ENCODE data around the gene MPP3.

The MPP3 gene

GRCh38 chr17:43878260-43879175 is 45.6 kb upstream of the MPP3 start (continued):
- TF ChIP-seq ZNF394 (tag by site-specific recombination; IDR thresholded peaks at IDR 0.05; ENCODE audit: borderline replicate concordance) (peak; percentile 69; the same call in 1 of the 2 replicates), ZNF768 (tag by site-specific recombination; IDR thresholded peaks at IDR 0.05) (no peak), SP2 (tag by site-specific recombination; IDR thresholded peaks at IDR 0.05) (peak; percentile 24; the same call in 1 of the 2 replicates), ZNF585B (tag by site-specific recombination; IDR thresholded peaks at IDR 0.05) (no peak), KLF7 (tag by site-specific recombination; IDR thresholded peaks at IDR 0.05; ENCODE audit: borderline replicate concordance) (no peak), ZNF324 (tag by site-specific recombination; IDR thresholded peaks at IDR 0.05) (no peak), ZNF175 (tag by site-specific recombination; IDR thresholded peaks at IDR 0.05) (no peak), ZNF596 (tag by site-specific recombination; IDR thresholded peaks at IDR 0.05) (no peak), ZNF24 (tag by site-specific recombination; IDR thresholded peaks at IDR 0.05) (no peak), PRDM1 (tag by site-specific recombination; IDR thresholded peaks at IDR 0.05) (peak; percentile 90), ZNF664 (tag by site-specific recombination; IDR thresholded peaks at IDR 0.05) (no peak), ZNF692 (tag by site-specific recombination; IDR thresholded peaks at IDR 0.05) (peak; percentile 92), ZFP41 (tag by site-specific recombination; IDR thresholded peaks at IDR 0.05; ENCODE audit: borderline replicate concordance) (no peak), ZNF529 (tag by site-specific recombination; IDR thresholded peaks at IDR 0.05; ENCODE audit: insufficient replicate concordance) (no peak), ZNF416 (tag by site-specific recombination; IDR thresholded peaks at IDR 0.05) (no peak), ZNF658 (tag by site-specific recombination; IDR thresholded peaks at IDR 0.05) (no peak), ZNF174 (tag by site-specific recombination; IDR thresholded peaks at IDR 0.05) (no peak), ZNF112 (tag by site-specific recombination; IDR thresholded peaks at IDR 0.05) (no peak), ZBTB17 (tag by site-specific recombination; IDR thresholded peaks at IDR 0.05) (peak; percentile 95), ZNF707 (tag by site-specific recombination; IDR thresholded peaks at IDR 0.05) (no peak), ZNF155 (tag by site-specific recombination; IDR thresholded peaks at IDR 0.05) (no peak), MZF1 (tag by site-specific recombination; IDR thresholded peaks at IDR 0.05; ENCODE audit: borderline replicate concordance) (no peak), FEZF1 (tag by site-specific recombination; IDR thresholded peaks at IDR 0.05) (no peak), YY2 (tag by site-specific recombination; IDR thresholded peaks at IDR 0.05) (no peak), OSR2 (tag by site-specific recombination; IDR thresholded peaks at IDR 0.05) (no peak), ZNF777 (tag by site-specific recombination; IDR thresholded peaks at IDR 0.05; ENCODE audit: borderline replicate concordance) (no peak), ZNF433 (tag by site-specific recombination; IDR thresholded peaks at IDR 0.05; ENCODE audit: low read depth) (no peak), ZBTB6 (tag by site-specific recombination; IDR thresholded peaks at IDR 0.05) (no peak)
- TF ChIP-seq, protein P1, sequence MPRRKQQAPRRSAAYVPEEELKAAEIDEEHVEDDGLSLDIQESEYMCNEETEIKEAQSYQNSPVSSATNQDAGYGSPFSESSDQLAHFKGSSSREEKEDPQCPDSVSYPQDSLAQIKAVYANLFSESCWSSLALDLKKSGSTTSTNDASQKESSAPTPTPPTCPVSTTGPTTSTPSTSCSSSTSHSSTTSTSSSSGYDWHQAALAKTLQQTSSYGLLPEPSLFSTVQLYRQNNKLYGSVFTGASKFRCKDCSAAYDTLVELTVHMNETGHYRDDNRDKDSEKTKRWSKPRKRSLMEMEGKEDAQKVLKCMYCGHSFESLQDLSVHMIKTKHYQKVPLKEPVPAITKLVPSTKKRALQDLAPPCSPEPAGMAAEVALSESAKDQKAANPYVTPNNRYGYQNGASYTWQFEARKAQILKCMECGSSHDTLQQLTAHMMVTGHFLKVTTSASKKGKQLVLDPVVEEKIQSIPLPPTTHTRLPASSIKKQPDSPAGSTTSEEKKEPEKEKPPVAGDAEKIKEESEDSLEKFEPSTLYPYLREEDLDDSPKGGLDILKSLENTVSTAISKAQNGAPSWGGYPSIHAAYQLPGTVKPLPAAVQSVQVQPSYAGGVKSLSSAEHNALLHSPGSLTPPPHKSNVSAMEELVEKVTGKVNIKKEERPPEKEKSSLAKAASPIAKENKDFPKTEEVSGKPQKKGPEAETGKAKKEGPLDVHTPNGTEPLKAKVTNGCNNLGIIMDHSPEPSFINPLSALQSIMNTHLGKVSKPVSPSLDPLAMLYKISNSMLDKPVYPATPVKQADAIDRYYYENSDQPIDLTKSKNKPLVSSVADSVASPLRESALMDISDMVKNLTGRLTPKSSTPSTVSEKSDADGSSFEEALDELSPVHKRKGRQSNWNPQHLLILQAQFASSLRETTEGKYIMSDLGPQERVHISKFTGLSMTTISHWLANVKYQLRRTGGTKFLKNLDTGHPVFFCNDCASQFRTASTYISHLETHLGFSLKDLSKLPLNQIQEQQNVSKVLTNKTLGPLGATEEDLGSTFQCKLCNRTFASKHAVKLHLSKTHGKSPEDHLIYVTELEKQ (tag by site-specific recombination; IDR thresholded peaks at IDR 0.05; ENCODE audit: borderline replicate concordance): no peak
- TF ChIP-seq, protein P2, sequence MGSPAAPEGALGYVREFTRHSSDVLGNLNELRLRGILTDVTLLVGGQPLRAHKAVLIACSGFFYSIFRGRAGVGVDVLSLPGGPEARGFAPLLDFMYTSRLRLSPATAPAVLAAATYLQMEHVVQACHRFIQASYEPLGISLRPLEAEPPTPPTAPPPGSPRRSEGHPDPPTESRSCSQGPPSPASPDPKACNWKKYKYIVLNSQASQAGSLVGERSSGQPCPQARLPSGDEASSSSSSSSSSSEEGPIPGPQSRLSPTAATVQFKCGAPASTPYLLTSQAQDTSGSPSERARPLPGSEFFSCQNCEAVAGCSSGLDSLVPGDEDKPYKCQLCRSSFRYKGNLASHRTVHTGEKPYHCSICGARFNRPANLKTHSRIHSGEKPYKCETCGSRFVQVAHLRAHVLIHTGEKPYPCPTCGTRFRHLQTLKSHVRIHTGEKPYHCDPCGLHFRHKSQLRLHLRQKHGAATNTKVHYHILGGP (tag by site-specific recombination; IDR thresholded peaks at IDR 0.05): no peak
- TF ChIP-seq, protein P3, sequence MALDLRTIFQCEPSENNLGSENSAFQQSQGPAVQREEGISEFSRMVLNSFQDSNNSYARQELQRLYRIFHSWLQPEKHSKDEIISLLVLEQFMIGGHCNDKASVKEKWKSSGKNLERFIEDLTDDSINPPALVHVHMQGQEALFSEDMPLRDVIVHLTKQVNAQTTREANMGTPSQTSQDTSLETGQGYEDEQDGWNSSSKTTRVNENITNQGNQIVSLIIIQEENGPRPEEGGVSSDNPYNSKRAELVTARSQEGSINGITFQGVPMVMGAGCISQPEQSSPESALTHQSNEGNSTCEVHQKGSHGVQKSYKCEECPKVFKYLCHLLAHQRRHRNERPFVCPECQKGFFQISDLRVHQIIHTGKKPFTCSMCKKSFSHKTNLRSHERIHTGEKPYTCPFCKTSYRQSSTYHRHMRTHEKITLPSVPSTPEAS (tag by site-specific recombination; IDR thresholded peaks at IDR 0.05): no peak
